Measurements from ENCODE around the gene COL4A2.
A peak's percentile ranks its signal among the peaks of the same experiment; 100 is the strongest.
"Not testable (repeated sequence)": the region's sequence is repeated elsewhere in the genome, so short reads cannot be mapped to it uniquely, and the experiment has no call there.

COL4A2 gene

DNA sequence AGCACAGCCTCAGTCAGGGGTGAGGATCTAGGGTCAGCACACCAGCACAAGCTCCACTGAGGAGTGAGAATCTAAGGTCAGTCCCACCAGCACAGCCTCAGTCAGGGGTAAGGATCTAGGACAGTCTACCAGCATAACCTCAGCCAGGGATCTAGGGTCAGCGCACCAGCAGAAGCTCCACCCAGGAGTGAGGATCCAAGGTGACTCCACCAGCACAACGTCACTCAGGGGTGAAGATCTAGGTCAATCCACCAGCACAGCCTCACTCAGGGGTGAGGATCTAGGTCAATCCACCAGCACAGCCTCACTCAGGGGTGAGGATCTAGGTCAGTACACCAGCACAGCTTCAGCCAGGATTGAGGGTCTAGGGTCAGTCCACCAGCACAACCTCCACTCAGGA, 189.9 kb downstream of the COL4A2 start:
- no peak for DNase-seq (ENCODE audit: low read depth, low spot score)
- H3K27ac ChIP-seq, result no peak overlapping the region

DNA sequence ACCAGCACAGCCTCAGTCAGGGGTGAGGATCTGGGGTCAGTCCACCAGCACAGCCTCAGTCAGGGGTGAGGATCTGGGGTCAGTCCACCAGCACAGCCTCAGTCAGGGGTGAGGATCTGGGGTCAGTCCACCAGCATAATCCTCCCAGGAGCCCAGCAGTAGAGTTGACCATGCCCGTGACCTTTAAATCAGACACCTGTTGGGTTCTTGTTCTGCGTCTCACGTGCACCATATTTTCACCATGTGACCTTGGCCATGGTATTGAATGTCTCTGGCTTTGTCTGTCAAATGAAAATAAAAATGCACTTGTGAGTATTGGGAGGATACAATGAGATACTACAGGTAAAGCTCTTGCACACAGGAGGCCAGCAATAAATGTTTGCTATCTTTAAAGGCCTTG, 190.8 kb downstream of the COL4A2 start:
- H3K27ac ChIP-seq; DNase-seq (ENCODE audit: low read depth, low spot score): not testable (repeated sequence)

DNA sequence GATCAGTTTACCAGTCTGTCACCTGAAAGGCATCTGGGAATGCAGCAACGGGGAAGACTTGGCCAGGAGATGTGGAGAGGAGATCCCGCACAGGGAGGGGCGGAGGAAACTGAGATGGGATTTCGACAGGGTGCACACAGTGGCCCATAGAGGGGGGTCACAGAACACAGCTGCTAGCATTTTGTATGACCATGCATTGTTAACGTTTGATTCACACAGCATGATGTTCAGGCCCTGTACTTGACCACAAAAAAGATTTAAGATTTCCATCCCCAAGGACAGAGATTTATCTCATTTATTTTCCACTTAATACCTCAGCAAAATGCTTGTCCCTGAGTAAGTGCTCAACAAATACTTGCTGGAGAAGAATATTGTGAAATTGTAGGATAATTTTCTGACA, 191.2 kb downstream of the COL4A2 start:
- DNase-seq (ENCODE audit: low read depth, low spot score), result no peak
- no peak overlapping the region for H3K27ac ChIP-seq

DNA sequence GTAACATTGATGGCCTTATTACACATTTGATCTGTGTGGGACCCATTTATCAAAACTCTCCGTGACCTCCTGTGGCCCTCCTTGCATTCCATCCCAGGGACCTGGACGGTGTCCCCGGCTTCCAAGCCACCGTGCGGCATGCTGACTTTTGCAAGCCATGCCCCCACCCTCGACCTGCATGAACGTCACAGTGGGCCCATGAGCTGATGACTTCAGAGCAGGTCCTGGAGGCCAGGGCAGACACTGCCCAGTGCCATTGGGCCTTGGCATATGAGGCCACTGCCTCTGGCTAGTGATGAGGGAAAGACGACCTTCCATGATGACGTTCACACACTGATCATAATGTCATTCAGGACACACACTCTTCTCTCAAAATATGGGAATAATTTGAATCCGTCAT, 191.7 kb downstream of the COL4A2 start:
- no peak overlapping the region for H3K27ac ChIP-seq
- no peak for DNase-seq (ENCODE audit: low read depth, low spot score)

DNA sequence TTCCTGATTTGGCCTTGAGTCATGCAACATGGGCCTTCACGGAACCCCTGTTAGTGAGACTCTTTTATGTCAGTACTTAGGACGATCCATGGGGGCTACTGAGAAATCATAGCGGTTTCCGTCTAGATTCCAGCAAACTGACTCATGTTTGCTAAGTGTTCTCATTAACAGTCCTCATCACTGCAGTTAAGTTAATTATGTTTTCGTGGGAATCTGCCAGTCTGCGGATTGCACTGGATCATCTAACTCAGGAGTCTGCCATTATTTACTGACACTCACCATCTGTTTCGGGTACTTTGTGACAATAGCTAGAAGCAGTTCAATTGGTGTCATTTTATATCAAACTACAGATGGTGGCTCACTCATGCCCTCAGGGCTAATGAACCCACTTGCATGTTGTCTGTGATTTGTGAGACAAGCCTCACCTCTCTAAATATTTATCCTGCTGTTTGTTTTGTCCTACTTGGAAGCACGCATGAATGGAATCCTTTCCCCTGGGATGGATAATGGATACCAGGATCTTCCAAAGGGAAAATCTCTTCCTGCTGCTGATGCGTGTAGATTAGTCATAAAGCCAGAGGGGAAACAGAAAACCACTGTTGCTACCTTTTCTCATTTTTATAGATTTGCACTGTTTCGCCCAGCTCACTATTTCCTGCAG, 192.7 kb downstream of the COL4A2 start:
- no peak for DNase-seq (ENCODE audit: low read depth, low spot score)
- H3K27ac ChIP-seq, result no peak overlapping the region

DNA sequence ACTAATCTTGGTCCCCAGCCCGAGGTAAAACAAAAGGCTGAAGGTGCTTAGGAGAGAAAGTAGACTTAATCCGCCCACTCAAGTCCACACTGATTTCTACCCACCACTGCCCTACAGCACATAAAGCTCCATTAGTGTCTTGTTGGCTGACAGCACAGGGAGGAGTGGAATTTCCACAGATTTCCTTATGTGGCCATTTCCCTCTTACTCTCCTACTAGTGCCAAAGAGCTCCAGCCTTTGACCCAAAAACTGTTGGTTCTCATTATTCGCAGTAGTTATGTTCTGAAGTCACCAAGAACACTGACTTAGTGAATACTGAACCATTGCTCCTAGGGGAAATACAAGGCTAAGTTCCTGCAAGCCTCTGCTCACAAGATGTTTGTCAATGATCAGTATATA, 193.3 kb downstream of the COL4A2 start:
- no peak for DNase-seq (ENCODE audit: low read depth, low spot score)
- H3K27ac ChIP-seq, result no peak overlapping the region

DNA sequence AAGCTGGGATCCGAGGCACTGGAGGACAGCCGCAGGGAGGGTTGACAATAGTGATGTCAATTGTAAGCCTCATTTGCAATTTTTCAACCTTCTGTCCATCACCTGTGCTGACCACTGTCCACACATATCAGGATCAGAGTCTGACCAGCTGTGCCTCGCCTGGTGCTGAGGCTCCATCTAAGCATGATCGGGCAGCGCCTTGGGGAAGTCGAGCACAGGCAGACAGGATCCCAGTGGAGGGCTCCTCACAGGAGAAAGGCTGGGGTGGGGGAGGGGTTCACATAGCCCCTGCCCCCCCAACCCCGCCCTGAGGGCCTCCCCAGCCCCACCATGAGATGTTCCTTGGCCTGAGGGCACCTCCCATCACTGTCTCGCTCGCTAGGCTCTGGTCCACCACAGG, 194.1 kb downstream of the COL4A2 start:
- no peak overlapping the region for H3K27ac ChIP-seq
- DNase-seq (ENCODE audit: low read depth, low spot score), result no peak

DNA sequence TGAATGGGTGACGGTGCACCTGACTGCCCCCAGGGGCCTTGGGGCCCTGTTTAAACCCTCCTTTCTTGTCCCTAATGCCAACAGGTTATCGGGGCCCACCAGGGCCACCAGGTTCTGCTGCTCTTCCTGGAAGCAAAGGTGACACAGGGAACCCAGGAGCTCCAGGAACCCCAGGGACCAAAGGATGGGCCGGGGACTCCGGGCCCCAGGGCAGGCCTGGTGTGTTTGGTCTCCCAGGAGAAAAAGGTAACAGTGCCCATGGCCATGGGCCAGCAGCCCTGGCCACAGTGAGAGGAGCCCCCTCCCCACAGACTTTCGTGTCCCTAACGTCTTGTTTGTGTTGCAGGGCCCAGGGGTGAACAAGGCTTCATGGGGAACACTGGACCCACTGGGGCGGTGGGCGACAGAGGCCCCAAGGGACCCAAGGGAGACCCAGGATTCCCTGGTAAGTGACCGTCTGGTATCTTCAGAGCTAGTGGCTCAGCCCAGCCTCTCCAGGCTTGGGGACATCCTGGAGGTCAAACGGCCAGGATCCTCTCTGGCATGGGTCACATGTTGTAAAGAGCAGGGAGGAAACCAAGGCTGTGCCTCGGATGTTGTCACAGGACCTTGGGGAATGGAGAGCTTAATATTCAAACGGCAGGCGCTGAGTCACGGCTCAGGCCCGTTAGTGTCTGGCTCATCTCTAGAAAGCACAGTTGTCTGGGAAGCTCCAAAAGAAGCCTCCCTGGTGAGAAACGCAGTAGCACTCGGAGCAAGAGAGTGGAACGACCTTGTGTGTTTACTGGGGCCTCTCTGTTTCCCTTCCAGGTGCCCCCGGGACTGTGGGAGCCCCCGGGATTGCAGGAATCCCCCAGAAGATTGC, 196.2 kb downstream of the COL4A2 start:
- H3K27ac ChIP-seq, result no peak overlapping the region
- no peak for DNase-seq (ENCODE audit: low read depth, low spot score)

DNA sequence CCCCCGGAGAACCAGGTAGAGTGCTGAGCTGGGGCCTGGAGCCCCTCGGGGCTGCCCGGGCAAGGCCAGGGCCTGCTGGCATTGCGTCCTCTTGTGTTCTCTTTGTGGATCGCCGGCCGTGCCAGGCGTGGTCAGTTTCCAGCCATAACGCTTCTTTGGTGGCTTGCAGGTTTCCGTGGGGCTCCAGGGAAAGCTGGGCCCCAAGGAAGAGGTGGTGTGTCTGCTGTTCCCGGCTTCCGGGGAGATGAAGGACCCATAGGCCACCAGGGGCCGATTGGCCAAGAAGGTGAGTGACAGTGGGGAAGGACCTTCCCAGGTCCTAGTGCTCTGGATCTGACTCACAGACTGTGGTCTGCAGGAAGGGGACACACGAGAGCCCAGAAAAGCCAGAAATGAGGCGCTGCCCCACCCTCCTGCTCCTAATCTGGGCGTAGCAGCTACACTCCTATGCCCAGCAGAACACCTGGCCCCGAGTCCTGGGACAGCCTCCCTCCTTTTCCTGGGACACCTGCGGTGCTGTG, 197.0 kb downstream of the COL4A2 start:
- no peak for DNase-seq (ENCODE audit: low read depth, low spot score)
- no peak overlapping the region for H3K27ac ChIP-seq

DNA sequence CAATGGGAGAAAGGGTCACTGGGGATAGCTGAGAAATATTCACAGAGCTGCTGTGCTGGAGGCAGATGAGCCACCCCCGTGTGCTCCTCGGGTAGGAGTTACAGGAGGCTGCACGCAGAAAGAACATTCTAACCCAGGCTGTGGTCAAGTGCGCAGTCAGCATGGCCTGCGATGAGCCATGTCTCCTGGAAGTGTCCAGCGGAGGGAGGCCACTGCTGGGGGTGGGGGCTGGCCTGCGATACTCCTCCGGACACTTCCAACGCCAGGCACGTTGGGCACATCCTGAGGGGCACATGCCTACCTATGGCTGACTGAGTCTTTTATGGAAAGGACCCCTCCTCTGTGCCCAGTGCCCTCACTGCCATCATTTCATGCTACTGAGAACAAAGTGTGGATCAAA, 198.5 kb downstream of the COL4A2 start:
- H3K27ac ChIP-seq, result no peak overlapping the region
- no peak for DNase-seq (ENCODE audit: low read depth, low spot score)

DNA sequence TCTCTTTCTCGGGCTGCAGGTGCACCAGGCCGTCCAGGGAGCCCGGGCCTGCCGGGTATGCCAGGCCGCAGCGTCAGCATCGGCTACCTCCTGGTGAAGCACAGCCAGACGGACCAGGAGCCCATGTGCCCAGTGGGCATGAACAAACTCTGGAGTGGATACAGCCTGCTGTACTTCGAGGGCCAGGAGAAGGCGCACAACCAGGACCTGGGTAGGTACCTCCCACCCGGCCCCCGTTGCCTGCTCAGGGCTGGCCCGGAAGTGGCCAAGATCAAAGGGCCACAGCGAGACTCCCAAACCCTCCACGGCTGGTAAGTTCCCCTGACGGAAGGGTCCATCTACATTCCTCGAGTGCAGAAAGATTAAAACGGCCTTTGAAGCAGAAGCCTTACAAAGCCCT, 199.3 kb downstream of the COL4A2 start:
- H3K27ac ChIP-seq, result no peak overlapping the region

DNA sequence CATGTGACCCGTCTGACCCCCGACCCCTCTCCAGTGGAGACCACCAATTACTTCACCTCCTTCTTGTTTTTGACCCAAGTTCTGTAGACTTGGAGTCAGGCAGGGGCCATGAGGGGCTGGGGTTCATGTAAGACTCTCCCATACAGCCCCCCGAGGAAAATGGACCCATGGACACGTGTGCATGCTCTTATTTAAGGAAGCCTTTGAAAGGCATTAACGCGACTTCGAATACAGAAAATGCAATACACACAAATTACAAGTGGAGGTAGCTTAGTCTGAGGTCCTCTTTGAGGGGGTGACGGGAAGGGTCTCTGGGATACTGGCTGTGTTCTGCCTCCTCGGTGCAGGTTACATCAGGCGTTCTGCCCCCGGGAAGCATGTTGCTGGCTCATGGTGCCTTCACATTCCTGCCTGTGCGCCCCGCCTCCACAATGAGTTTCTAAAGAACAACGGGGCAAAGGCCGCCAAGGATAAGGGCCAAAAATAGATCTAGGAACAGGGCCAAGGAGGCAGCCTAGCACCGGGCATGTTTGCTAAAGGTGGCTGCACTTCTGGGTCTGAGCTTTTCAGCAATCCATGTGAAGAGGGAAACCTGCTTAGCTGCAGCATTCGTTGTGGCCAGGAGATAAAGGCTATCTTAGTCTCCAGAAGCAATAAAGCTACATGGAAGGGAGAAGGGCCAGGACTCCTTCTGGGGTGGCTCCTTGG, 199.9 kb downstream of the COL4A2 start:
- DNase-seq (ENCODE audit: low read depth, low spot score), result no peak
- H3K27ac ChIP-seq, result peak overlapping the region; percentile 23

More for the DNA sequence above, 199.3 kb downstream of the COL4A2 start:
- DNase-seq (ENCODE audit: low read depth, low spot score), result no peak

DNA sequence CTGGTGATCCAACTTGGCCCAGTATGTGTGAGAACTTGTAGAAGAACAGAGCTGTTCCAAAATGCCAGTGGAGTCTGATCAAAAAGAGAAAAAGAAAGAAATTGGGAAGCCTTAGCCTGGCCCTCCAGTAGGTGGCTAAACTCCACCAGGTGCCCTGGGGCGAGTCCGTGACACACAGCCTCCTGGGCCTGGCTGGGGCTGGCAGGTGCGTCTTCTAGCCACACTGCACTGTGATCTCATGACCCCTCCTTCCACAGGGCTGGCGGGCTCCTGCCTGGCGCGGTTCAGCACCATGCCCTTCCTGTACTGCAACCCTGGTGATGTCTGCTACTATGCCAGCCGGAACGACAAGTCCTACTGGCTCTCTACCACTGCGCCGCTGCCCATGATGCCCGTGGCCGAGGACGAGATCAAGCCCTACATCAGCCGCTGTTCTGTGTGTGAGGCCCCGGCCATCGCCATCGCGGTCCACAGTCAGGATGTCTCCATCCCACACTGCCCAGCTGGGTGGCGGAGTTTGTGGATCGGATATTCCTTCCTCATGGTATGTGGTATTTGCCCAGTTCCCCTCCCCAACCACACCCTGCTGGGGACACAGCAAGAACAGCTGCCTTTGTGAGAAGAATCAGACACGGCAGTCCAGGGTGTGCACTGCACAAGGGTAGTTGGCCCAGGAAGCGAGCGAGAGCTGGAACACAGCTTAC, 200.7 kb downstream of the COL4A2 start:
- H3K27ac ChIP-seq, result peak overlapping the region; percentile 23
- no peak for DNase-seq (ENCODE audit: low read depth, low spot score)

DNA sequence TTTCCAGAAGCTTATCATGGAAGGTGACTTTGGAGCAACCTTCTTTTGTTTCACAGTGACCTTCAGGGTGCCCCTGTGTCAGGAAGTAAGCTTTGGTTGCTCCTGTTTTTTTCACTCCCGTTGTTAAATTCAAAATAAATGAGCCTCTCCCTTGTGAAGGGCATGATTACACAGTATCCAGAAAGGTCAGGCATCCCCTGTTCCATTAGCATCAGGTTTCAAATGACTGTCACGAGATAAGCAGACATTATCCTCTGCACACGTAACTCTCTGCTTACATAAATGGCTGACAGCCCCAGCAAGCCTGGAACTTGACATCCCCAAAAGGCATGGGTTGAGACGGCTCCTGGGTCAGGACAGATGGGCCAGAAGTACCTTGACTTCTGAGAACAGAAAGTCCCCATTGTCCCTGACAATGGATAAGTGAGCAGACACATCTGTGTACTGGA, 202.4 kb downstream of the COL4A2 start:
- DNase-seq (ENCODE audit: low read depth, low spot score), result no peak
- H3K27ac ChIP-seq, result no peak overlapping the region

DNA sequence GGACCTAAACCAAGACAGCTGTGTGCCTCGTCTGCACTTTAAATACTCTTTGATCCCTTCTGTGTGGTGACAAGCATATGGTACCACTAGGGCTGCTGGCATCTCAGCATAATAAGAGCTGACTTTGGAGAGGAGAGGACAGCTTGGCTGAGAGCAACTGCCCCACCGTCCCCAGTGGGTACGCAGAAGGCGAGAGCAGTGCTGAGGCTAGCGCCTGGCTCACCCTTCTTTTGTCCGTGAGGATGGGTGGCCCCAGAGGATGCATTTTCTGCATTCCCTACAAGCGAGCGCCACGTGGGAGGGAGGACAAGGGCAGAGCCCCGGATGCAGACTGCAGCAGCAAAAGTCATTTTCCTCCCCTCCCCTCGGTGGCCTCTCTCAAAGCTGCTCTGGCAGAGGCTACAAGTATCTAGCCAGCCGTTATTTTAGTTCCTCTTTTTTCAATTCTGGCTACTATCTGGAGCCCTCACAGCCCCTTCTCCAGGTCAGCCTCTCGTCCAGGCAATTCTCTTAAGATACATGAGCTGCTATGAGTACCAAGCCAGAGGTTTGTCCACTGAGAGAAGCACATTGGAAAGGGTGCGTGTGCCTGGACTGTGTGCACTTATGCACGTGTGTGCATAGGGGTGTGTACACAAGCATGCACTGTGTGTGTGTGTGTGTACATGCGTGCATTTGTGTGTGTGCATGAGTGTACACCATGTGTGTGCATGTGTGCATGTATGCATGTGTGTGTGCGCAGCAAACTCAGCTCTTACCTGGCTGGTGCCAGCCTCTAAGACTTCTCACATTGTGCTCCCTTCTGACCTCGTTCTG, 203.1 kb downstream of the COL4A2 start:
- no peak for DNase-seq (ENCODE audit: low read depth, low spot score)
- no peak overlapping the region for H3K27ac ChIP-seq

DNA sequence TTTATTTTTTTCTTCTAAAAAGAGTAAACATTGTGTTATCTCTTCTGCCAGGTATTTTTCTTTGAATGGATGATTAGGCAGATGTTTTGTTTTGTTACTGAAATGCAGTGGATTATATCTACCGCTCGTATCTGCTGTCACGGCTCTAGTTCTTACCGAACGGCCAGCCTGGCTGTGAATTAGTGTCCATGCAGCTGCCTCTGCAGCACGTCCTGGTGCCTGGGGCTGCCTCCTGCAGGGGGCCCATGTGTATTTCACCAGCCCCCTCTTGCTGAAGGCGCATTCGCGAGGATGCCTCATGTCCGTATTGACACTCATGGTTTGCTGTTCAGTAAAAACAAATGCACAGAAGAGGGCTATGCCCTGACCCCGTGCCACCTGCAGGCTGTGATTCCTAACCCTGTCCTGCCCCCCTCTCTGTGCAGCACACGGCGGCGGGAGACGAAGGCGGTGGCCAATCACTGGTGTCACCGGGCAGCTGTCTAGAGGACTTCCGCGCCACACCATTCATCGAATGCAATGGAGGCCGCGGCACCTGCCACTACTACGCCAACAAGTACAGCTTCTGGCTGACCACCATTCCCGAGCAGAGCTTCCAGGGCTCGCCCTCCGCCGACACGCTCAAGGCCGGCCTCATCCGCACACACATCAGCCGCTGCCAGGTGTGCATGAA, 204.6 kb downstream of the COL4A2 start:
- no peak overlapping the region for H3K27ac ChIP-seq
- DNase-seq (ENCODE audit: low read depth, low spot score), result no peak

DNA sequence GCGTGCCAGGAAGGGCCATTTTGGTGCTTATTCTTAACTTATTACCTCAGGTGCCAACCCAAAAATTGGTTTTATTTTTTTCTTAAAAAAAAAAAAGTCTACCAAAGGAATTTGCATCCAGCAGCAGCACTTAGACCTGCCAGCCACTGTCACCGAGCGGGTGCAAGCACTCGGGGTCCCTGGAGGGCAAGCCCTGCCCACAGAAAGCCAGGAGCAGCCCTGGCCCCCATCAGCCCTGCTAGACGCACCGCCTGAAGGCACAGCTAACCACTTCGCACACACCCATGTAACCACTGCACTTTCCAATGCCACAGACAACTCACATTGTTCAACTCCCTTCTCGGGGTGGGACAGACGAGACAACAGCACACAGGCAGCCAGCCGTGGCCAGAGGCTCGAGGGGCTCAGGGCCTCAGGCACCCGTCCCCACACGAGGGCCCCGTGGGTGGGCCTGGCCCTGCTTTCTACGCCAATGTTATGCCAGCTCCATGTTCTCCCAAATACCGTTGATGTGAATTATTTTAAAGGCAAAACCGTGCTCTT, 205.2 kb downstream of the COL4A2 start:
- DNase-seq (ENCODE audit: low read depth, low spot score), result no peak
- no peak overlapping the region for H3K27ac ChIP-seq

DNA sequence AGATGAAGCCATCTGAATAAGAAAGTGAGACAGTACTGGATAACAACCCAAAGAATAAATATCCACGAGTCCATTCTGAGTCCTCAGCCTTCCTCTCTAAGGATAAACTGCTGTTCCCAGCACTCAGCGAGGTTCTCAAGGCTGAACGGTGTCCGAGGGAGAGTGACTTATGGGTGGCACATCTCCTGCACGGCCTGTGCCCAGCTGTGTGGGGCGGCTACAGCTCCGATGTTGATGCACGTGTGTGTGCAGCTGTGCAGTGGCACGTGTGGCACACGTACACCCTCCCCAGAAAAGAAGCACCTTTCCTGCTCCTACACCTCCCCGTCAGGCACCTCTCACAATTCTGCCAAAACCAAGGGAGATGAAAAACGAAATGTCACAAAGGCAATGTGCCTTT, 209.4 kb downstream of the COL4A2 start:
- H3K27ac ChIP-seq, result no peak overlapping the region
- no peak for DNase-seq (ENCODE audit: low read depth, low spot score)
